HG03135 (cell line): Measurements from ENCODE around the gene PTTG2.

Experiments
- ATAC-seq: cut with Tn5 transposase; IDR thresholded peaks from one replicate; pipeline ENCODE4 v1.9.1; 2021; ENCODE audit warnings: mild to moderate bottlenecking, moderate library complexity; ENCODE audit not compliant: unreplicated experiment

PTTG2 gene

DNA sequence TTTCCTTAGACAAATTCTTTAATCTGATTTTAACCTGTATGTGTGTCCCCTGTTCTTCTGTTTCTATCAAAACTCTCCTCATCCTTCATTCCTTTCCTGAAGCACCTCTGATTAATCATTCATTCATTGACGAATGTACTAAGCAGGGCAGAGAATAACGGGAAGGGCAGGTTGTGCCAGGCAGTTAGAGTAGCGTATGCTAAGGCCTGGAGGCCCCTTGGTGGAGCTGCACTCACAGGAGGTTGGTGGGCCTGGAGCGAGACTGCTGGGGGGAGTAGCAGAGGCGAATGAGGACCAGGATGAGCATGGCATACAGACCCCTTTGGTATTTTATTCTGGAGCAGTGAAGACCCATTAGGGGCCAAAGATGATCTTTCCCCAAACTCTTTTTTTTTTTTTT is 22.5 kb downstream of the PTTG2 start:
- no peak for ATAC-seq

DNA sequence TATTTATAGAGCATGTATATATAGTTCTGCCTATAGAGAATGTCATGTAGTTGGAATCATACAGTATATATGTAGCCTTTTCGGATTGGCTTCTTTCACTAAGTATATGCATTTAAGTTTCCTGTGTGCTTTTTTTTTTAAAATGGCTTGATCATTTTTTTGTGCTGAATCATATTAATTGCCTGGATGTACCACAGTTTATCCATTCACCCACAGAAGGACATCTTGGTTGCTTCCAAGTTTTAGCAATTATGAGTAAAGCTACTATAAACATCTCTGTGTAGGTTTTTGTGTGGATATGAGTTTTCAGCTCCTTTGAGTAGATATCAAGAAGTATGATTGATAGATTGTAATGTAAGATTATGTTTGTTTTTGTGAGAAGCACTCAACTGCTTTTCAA is 23.8 kb downstream of the PTTG2 start:
- ATAC-seq, result no peak

DNA sequence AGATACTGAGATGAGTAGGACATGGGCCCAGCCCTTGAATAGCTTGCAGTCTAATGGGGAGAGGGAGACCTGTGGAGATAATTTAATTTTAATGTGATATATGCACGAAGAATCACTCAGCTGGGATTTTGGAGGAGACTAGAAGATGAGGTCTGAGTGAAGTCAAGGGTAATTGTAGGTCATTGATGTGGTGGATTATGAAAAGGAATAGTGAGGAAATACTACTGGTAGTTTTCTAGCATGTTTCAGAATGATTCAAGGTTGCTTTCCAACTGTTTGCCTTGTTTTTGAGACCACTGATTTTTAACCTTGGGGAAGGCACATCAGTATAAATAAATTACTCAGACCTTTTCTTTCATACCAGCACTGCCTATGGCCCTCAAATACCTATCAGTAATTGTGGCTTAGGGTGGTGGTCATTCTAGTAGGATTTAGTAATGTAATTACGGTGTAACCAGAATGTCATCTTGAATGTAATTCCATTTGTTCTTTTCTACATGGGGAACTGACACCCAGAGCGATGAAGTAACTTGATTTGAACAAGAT is 25.6 kb downstream of the PTTG2 start:
- no peak for ATAC-seq

DNA sequence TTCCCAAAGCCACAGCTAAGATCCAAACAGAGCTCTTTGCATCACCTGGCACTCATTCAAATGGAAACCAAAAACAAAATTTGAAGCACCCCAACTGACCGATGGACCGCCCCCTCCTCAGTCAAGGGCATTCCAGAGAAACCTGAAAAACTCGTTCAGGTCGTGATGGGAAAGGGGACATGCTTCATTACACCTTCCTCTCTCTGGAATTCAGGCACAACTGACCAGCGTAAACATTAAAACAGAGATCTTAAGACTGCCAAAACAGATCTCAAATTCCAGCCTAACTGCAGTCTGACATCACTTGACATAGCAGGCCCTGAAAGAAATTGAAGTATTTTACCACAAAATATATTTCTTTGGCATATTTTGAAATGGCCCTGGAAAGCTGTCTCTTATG is 28.5 kb downstream of the PTTG2 start:
- ATAC-seq, result no peak

- no peak for ATAC-seq
Measured at GRCh38 chr4:37989398-37990260, 29.4 kb downstream of the PTTG2 start.

GRCh38 chr4:37990731-37991245 is 30.6 kb downstream of the PTTG2 start:
- ATAC-seq, result no peak

- no peak for ATAC-seq
Measured at GRCh38 chr4:37991623-37992410, 31.6 kb downstream of the PTTG2 start.

DNA sequence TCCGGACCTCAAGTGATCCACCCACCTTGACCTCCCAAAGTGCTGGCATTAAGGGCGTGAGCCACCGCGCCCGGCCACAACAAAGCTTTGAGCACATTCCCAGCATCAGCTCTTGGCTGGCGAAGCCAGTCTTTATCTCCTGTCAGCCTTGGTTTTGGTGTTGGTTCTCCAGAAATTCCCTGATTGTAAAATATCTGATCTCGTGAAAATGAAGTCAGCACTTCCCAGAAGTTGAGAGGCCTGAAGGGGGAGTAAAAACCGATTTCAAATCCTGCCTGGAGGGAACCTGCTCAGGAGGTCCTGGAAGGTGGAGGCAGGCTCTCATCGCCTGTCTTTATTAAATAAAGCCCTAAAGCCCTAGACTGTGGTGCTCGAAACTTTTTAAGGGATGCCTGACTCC is 33.6 kb downstream of the PTTG2 start:
- ATAC-seq, result no peak

DNA sequence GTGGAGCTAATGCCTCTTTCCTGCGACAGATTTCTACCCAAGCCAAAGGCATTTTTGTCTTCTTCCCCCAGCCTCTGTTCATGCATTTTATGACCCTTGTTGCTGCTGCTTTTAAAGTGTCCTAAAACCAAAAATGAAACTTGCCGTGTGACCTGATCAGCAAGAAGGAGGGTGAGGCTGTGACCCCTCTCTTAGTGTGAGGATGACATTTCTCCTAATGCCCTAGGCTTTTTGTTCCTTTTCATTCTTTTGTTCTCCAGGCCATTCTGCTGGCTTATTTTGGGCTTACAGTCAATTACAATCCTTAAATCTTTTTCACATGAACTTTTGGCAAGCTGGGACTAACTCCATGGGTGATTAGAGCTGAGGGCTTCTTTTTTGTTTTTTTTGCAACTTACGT is 34.4 kb downstream of the PTTG2 start:
- peak; percentile 65 for ATAC-seq

- no peak for ATAC-seq
Measured at GRCh38 chr4:37995299-37995821, 35.2 kb downstream of the PTTG2 start.

- no peak for ATAC-seq
Measured at GRCh38 chr4:37995981-37996775, 36.0 kb downstream of the PTTG2 start.

DNA sequence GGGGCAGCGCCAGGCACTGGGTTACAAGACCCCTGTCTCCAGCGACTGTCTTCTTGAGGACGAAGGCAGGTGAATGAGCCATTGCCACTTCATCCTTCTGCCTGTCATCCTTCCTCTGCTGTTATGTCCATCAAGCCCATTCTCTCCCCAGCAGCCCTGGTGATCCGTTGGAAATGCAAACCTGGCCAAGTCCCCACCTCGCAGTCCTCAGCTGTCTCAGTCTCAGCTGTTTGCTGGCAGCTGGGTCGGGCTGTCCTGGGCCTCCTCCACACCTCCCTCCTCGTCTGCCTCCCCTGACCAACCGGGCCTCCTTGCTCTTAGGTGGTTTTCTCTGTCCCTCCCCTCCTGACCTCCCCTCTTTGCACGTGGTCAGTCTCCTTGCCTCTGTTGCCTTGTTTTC is 38.0 kb downstream of the PTTG2 start:
- ATAC-seq, result no peak

DNA sequence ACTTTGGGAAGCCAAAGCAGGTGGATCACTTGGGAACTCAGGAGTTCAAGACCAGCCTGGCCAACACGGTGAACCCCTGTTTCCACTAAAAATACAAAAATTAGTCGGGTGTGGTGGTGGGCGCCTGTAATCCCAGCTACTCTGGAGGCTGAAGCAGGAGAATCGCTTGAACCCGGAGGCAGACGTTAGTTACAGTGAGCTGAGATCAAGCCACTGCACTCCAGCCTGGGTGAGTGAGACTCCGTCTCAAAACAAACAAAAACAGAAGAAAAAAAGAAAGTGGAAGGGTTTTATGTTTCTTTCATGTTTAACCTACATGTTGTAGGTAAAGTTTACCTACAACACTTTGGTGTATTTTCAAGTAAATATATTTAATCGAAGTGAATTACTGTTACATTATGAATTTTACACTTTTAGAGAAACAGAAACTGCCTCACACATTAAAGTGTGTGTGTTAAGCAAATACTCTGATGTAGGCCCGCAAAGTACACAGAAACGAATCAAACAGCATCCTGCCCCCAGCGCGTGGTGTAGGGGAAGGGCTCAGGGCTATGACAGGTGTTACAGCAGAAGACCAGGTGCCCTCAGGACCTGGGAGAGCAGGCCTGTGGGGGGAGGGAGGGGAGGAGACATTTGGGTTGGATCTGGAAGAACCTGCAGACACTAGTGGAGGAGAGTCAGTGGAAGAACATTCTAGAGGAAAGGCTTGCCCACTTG is 39.0 kb downstream of the PTTG2 start:
- ATAC-seq, result no peak

GRCh38 chr4:37999965-38000364 is 39.8 kb downstream of the PTTG2 start:
- ATAC-seq, result no peak

- ATAC-seq, result no peak
Measured at GRCh38 chr4:38001927-38002326, 41.7 kb downstream of the PTTG2 start.

- no peak for ATAC-seq
Measured at GRCh38 chr4:38002451-38003071, 42.4 kb downstream of the PTTG2 start.

DNA sequence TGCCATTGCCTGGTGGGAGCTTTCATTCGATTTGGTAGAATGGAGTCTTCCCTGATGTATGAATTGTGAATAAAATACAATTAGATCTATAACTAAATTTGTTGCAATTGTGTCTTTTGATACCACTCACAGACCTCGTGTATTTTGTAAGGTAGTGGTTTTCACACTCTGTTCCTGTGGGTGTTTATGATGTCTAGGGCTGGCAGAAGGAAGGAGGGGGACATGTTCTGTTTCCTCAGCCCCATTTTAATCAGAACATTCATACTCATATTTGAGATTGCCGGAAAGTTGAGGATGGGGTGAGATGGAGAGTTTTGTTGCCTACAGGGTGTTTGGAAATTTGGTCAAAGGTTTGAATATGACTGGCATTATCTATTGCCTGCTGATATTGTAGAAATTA is 42.9 kb downstream of the PTTG2 start:
- no peak for ATAC-seq

DNA sequence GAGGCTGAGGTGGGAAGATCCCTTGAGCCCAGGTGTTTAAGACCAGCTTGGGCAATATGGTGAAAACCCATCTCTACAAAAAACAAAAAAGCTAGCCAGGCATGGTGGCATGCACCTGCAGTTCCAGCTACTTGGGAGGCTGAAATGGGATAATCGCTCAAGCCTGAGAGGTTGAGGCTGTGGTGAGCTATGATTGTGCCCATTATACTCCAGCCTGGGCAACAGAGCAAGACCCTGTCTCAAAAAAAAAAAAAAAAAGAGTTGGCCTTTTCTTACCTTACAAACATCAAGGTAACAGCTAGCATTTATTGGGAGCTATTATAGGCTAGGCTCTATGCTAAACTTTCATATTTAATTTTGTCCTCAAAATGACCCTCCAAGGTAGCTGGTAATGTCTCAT is 43.4 kb downstream of the PTTG2 start:
- no peak for ATAC-seq

DNA sequence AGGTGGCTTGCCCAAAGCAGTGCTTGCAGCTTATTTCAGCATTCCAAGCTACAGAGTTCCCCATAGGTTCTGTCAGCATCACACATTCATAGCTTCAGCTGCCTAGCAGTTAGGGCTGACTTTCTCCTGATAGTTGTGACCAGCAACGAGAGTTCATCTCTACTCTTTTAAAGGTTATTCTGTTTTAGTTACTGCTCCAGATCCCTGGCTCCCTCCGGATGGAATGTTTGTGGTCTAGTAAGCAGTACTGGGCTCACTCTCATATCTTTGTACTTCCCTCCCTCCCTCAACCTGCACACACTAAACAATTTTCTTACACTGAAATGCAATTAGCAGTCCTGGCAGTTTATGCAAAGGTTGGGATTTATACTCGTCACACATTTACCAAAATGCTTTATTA is 43.9 kb downstream of the PTTG2 start:
- ATAC-seq, result no peak

GRCh38 chr4:38004887-38005286 is 44.7 kb downstream of the PTTG2 start:
- ATAC-seq, result no peak
